Measurements from ENCODE around the gene SGO2. TPM values are rescaled to one million over a fixed set of nuclear protein-coding genes. Genes with fewer than 3 reads are reported as not detected.

Gene SGO2
- total and polyA plus RNA-seq, 2 donors (not counting 3 experiments of a cell fraction or from before 2014, with no cell fraction given) = 1.7 to 20.5 TPM

DNA sequence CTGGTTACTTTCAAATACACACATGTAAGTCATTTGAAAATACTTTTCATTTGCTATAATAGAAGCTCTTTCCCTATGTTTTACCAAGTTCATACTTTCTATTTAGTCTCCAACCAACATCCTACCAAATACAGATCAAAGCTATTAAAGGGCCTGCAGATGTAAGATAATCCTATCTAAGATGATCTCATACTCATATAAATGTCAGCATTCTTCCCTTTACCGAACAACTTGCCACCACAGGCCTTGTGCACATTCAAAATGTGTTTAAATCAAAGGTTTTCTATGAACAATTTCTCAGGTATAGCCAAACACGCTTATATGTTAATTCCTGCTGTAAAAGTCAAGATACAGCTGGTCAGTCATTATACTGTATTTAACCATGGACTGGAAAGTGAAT lies 39.5 kb upstream of the SGO2 start:
- H3K27ac ChIP-seq (ENCODE audit: insufficient read depth, low read depth, low read length) = no peak overlapping the region
- DNase-seq (ENCODE audit: low read depth, low spot score) (no peak), FAIRE-seq (no peak)
- H3K4me3 ChIP-seq (replicated peaks in 1 of 3; ENCODE audit: insufficient read depth in 1 of 3, low read depth in 1 of 3, low read length in 3 of 3) = no peak overlapping the region
- POLR2A ChIA-PET = no interaction called here
- peaks cover 0 to 1% of the 10 kb centered on the region in 2 experiments for H3K36me3 ChIP-seq (ENCODE audit: control insufficient read depth in 2 of 2, extremely low read depth in 1 of 2, insufficient read depth in 2 of 2, low read length in 2 of 2)
- no peaks in the 10 kb centered on the region for H3K4me1 ChIP-seq (ENCODE audit: control insufficient read depth, extremely low read depth, insufficient read depth, low read length)
- H3K9ac ChIP-seq (replicated peaks; ENCODE audit: extremely low read depth, insufficient read depth, low read length) = no peak overlapping the region
- H3K27me3 ChIP-seq (ENCODE audit: control insufficient read depth in 2 of 2, insufficient read depth in 2 of 2, low read length in 2 of 2) = no peaks in the 10 kb centered on the region
- no peak overlapping the region for H2AFZ ChIP-seq (ENCODE audit: low read depth, low read length)
- H3K79me2 ChIP-seq (ENCODE audit: control insufficient read depth, insufficient read depth, low read length) = no peaks in the 10 kb centered on the region
- H3K4me2 ChIP-seq (ENCODE audit: insufficient read depth, low read length) = no peak overlapping the region
- H3K9me3 ChIP-seq (replicated peaks; ENCODE audit: control insufficient read depth, insufficient read depth, low read length) = no peaks in the 10 kb centered on the region
- TF ChIP-seq, protein P1, sequence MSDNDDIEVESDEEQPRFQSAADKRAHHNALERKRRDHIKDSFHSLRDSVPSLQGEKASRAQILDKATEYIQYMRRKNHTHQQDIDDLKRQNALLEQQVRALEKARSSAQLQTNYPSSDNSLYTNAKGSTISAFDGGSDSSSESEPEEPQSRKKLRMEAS (IDR thresholded peaks at IDR 0.05; ENCODE audit: insufficient read depth, insufficient read length) = no peak
- TF ChIP-seq JUN (IDR thresholded peaks at IDR 0.05; ENCODE audit: borderline replicate concordance, insufficient read depth, insufficient read length, low read depth) (no peak), POLR2A (IDR thresholded peaks at IDR 0.05; ENCODE audit: low read depth, low read length) (no peak), MYC (IDR thresholded peaks at IDR 0.05; ENCODE audit: low read depth, low read length) (no peak), POLR2AphosphoS5 (IDR thresholded peaks at IDR 0.05; ENCODE audit: insufficient read depth, low read depth, low read length) (no peak), EZH2 (IDR thresholded peaks at IDR 0.05; ENCODE audit: borderline replicate concordance, low read depth, low read length, severe bottlenecking) (no peak), FOS (IDR thresholded peaks at IDR 0.05; ENCODE audit: borderline replicate concordance, insufficient read depth, low read length) (no peak), GATA2 (IDR thresholded peaks at IDR 0.05; ENCODE audit: insufficient read depth, insufficient read length, low read depth, low read length) (no peak)
- TF ChIP-seq, protein P2, sequence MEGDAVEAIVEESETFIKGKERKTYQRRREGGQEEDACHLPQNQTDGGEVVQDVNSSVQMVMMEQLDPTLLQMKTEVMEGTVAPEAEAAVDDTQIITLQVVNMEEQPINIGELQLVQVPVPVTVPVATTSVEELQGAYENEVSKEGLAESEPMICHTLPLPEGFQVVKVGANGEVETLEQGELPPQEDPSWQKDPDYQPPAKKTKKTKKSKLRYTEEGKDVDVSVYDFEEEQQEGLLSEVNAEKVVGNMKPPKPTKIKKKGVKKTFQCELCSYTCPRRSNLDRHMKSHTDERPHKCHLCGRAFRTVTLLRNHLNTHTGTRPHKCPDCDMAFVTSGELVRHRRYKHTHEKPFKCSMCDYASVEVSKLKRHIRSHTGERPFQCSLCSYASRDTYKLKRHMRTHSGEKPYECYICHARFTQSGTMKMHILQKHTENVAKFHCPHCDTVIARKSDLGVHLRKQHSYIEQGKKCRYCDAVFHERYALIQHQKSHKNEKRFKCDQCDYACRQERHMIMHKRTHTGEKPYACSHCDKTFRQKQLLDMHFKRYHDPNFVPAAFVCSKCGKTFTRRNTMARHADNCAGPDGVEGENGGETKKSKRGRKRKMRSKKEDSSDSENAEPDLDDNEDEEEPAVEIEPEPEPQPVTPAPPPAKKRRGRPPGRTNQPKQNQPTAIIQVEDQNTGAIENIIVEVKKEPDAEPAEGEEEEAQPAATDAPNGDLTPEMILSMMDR (IDR thresholded peaks at IDR 0.05; ENCODE audit: extremely low read depth in 1 of 2, insufficient read depth in 1 of 2, low read depth in 1 of 2, low read length in 2 of 2) = no peak
- BruUV-seq (replicated peaks) = no TSS peak
- H3K9me1 ChIP-seq (replicated peaks; ENCODE audit: control insufficient read depth, extremely low read depth, insufficient read depth, low read length) = no peaks in the 10 kb centered on the region
- no peaks in the 10 kb centered on the region for H4K20me1 ChIP-seq (replicated peaks; ENCODE audit: control insufficient read depth, extremely low read depth, insufficient read depth, low read length)
- intact Hi-C loops (cut with micrococcal nuclease) = loop anchor here (10.0 kb wide), 1 partner anchor 248 kb away; no protein-coding TSS in a partner anchor
- CTCF ChIA-PET = interaction anchor here (1.0 to 6.5 kb wide), 6 partner anchors 10 to 513 kb away, joined by 3 to 149 read pairs (median 5); partner anchors contain the start of gene KCTD18
- dilution Hi-C loops (cut with MboI; ENCODE audit: extremely low pct_ligation_motif_present, low sequenced_read_pairs) = no loop called here
